A549 (cell line): ENCODE results near the gene GOLGA2. TPM values are rescaled to one million over a fixed set of nuclear protein-coding genes. Genes with fewer than 3 reads are reported as not detected.

Experiments
- ATAC-seq, 2 experiments: fragments of 200-7000 bp in 1 of 2; fragments of >200 bp in 1 of 2; cut with Nextera tagmentation in 1 of 2; cut with Tn5 transposase in 1 of 2; 3 replicates each; pipeline versions ENCODE4 v1.8.0 to v1.9.1; 2018 to 2020; ENCODE audit warnings: mild to moderate bottlenecking in 1 of 2, moderate library complexity in 1 of 2
- CTCF ChIA-PET: fragments of 300-600 bp; sonication (Branson Sonifier 250); formaldehyde crosslinking; extraction: SDS; loops from one replicate; lab custom pipeline; 2021; ENCODE audit warnings: antibody characterized with exemption, inconsistent platforms; lab: Yijun Ruan, JAX
- POLR2A ChIA-PET: fragments of 350-600 bp; formaldehyde crosslinking; extraction: SDS; loops from one replicate; lab custom pipeline; 2021; ENCODE audit warnings: antibody characterized with exemption, inconsistent platforms; lab: Yijun Ruan, JAX
- DNase-seq, 2 experiments: peaks; one replicate each; pipeline versions ENCODE4 v3.0.0 to v3.0.0-alpha.2; 2011 to 2016; ENCODE audit warnings: low read depth in 1 of 2, low spot score in 1 of 2
- FAIRE-seq: peaks from 2 replicates; lab custom pipeline; 2011; peaks lifted over from hg19 to GRCh38; lab: Jason Lieb, UNC
- H3K27ac ChIP-seq, 2 experiments: fragments of >200 bp; sonication (Bioruptor Twin); formaldehyde crosslinking; 3 replicates each; pipeline ENCODE4 v1.5.1; 2016 to 2017
- H3K4me1 ChIP-seq: fragments of >200 bp; sonication (Bioruptor Twin); formaldehyde crosslinking; 3 replicates; pipeline ENCODE4 v1.6.1; 2016
- H3K4me2 ChIP-seq: fragments of >200 bp; sonication (Bioruptor Twin); formaldehyde crosslinking; 3 replicates; pipeline ENCODE4 v1.6.1; 2016
- H3K4me3 ChIP-seq: fragments of >200 bp; sonication (Bioruptor Twin); formaldehyde crosslinking; 3 replicates; pipeline ENCODE4 v1.5.1; 2016
- H3K9me3 ChIP-seq: fragments of >200 bp; sonication (Bioruptor Twin); formaldehyde crosslinking; 3 replicates; pipeline ENCODE4 v1.6.1; 2016
- CHD2 ChIP-seq: fragments of 150-350 bp; IDR thresholded peaks from 2 replicates; pipeline ENCODE4 v1.6.1; 2014; ENCODE audit warnings: low read length; ENCODE audit not compliant: partially characterized antibody
- EHMT2 ChIP-seq: fragments of 200-600 bp; sonication (generic); IDR thresholded peaks from 2 replicates; pipeline ENCODE4 v1.6.1; 2016; ENCODE audit warnings: antibody characterized with exemption, low read depth, mild to moderate bottlenecking, moderate library complexity
- HDAC2 ChIP-seq: fragments of 200-600 bp; sonication (generic); IDR thresholded peaks from 2 replicates; pipeline ENCODE4 v1.6.1; 2016
- JUN ChIP-seq, 2 experiments: fragments of >200 bp; sonication (Bioruptor Twin); formaldehyde crosslinking; IDR thresholded peaks; 2 replicates in 1 of 2; 3 replicates in 1 of 2; pipeline ENCODE4 v1.6.1; 2016 to 2017
- KDM1A ChIP-seq: fragments of 200-600 bp; sonication (generic); IDR thresholded peaks from 2 replicates; pipeline ENCODE4 v1.6.1; 2016; ENCODE audit warnings: low read depth, mild to moderate bottlenecking
- POLR2A ChIP-seq: IDR thresholded peaks from 2 replicates; pipeline ENCODE4 v1.6.1; 2012; ENCODE audit warnings: mild to moderate bottlenecking, low read length
- RNF2 ChIP-seq: fragments of 200-600 bp; sonication (generic); IDR thresholded peaks from 2 replicates; pipeline ENCODE4 v1.6.1; 2016; ENCODE audit warnings: low read depth, mild to moderate bottlenecking, antibody characterized with exemption, moderate library complexity, borderline replicate concordance
- ZNF302 ChIP-seq: fragments of 250-450 bp; sonication (Bioruptor Pico); IDR thresholded peaks from 2 replicates; pipeline ENCODE4 v1.9.0; 2021; ENCODE audit warnings: inconsistent platforms, mild to moderate bottlenecking, moderate library complexity
- ZSCAN20 ChIP-seq: fragments of 250-450 bp; sonication (Bioruptor Pico); IDR thresholded peaks from 2 replicates; pipeline ENCODE4 v1.8.0; 2022; ENCODE audit warnings: mild to moderate bottlenecking, moderate library complexity
- WGBS: methylation state at CpG from one replicate; pipeline ENCODE4 v1.1.6; 2017; ENCODE audit errors: missing lambda C conversion rate; 5-methylcytosine and 5-hydroxymethylcytosine counted together
- polyA plus RNA-seq, 4 experiments: library from polyadenylated mRNA; depleted of rRNA in 3 of 4; stranded (reverse); fragments of >200 nt; fragmentation: RNase III in 1 of 4; extraction: RNeasy Plus Mini Kit Qiagen cat#74134 plus additional on column Dnase treatment in 1 of 4; gene quantifications; 2 replicates in 3 of 4; 3 replicates in 1 of 4; pipeline ENCODE4 v1.2.3, GENCODE V29; 2011 to 2017
- small RNA-seq, 6 experiments: library from RNA; depleted of rRNA; stranded (forward); fragments of <200 nt; gene quantifications; one replicate each; pipeline ENCODE3, GENCODE V24; 2012
- TF ChIP-seq, protein P1 (sequence below): fragments of 150-350 bp; IDR thresholded peaks from 2 replicates; pipeline ENCODE4 v1.6.1; 2014; ENCODE audit warnings: low read depth, mild to moderate bottlenecking, low read length
- TF ChIP-seq, protein P2 (sequence below): IDR thresholded peaks from 2 replicates; pipeline ENCODE4 v1.6.1; 2012

The GOLGA2 gene
- polyA plus RNA-seq, 2 of the 4 experiments (the other 2 are of a cell fraction): 55.3 to 60.1 TPM

DNA sequence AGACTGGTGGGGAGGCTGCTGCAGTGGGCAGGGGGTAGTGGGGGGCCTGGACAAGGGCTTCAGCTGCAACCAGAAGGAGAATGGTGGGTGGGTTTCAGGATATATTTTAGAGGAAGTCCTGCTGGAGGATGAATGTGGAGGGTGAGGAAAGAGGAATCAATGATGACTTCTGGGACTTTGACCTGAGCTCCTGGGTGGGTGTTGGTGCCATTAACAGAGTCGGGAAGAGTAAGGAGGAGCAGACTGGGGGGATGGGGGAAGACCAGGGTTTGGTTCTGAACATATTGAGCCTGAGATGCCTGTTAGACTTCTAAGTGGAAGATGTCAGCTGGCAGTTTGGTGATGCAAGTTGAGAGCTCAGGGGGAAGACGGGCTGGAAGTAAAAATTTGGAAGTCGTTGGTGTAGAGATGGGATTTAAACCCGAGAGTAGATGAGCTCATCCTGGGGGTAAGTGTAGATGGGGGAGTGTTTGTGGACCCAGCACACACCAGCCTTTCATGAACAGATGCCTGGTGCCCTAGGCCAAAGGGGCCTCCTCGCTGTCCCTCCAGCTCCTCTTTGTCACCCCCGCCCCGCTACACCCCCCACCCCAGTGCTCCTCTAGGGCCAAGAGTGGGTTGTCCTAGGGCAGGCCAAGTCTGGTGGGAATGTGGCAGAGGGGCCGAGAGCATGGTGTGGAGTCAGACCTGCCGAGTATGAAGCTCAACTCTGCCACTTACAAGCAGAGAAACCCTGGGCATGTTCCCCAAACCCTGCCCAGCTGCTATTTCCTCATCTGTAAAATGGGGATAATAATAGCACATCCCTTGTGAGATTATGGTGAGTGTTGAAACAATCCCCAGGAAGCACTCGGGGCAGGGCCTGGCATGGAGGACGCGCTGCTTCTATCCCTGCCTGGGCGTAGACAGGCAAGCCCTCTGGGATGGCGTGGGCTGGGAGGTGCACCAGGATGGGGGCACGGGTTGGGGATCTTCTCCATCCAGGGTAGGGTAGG, 68.6 kb downstream of the GOLGA2 start:
- TF ChIP-seq, protein P1, sequence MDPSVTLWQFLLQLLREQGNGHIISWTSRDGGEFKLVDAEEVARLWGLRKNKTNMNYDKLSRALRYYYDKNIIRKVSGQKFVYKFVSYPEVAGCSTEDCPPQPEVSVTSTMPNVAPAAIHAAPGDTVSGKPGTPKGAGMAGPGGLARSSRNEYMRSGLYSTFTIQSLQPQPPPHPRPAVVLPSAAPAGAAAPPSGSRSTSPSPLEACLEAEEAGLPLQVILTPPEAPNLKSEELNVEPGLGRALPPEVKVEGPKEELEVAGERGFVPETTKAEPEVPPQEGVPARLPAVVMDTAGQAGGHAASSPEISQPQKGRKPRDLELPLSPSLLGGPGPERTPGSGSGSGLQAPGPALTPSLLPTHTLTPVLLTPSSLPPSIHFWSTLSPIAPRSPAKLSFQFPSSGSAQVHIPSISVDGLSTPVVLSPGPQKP: no peak
- TF ChIP-seq POLR2A (no peak), HDAC2 (no peak), JUN (IDR thresholded peaks at IDR 0.05) (no peak), ZNF302 (no peak), CHD2 (no peak), RNF2 (no peak), EHMT2 (no peak), ZSCAN20 (CRISPR knock-in tag) (no peak)
- TF ChIP-seq, protein P2, sequence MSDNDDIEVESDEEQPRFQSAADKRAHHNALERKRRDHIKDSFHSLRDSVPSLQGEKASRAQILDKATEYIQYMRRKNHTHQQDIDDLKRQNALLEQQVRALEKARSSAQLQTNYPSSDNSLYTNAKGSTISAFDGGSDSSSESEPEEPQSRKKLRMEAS: no peak
- WGBS: 72% methylated on average over 13 of the region's 15 CpGs
- ATAC-seq: no peak
- peak overlapping the region; percentile 86 for H3K4me2 ChIP-seq
- no peak for DNase-seq
- H3K4me3 ChIP-seq: peak overlapping the region; percentile 7; the same call in 1 of the 3 replicates
- H3K4me1 ChIP-seq: peaks cover 85% of the 10 kb centered on the region
- H3K27ac ChIP-seq: peak overlapping the region; percentile 95 to 99
- no peaks in the 10 kb centered on the region for H3K9me3 ChIP-seq
- POLR2A ChIA-PET: no interaction called here
- CTCF ChIA-PET: interaction anchor here (0.6 to 2.3 kb wide), 11 partner anchors 8 to 231 kb away, joined by 3 to 8 read pairs (median 4); no protein-coding TSS in a partner anchor
- no peak for FAIRE-seq

DNA sequence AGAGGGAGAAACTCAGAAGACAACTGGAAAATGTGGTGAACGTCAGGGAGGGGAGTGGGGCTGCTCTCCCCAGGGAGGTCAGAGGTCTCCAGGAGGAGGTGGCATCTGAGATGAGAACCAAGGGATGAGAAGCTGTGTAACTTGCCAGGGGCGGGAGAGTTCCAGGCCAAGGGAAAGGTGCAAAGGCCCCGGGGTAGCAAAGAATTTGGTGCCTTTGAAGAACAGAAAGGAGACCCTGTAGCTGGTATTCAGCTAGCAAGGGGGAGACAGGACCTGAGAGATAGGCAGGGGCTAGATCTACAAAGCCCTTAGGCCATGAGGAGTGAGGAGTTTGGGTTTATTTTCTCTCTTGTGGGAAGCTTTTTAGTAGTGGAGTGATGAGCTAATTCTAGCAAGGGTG, 69.3 kb downstream of the GOLGA2 start:
- POLR2A ChIA-PET: no interaction called here
- TF ChIP-seq HDAC2 (no peak), KDM1A (no peak), EHMT2 (no peak)
- TF ChIP-seq, all 56 proteins: peak for 0
- no peak for FAIRE-seq

More for the DNA sequence above, 69.3 kb downstream of the GOLGA2 start:
- Histone ChIP-seq H3K4me3 (peak overlapping the region; percentile 7; the same call in 2 of the 3 replicates), H3K4me1 (peaks cover 85% of the 10 kb centered on the region), H3K9me3 (no peaks in the 10 kb centered on the region), H3K27ac (peak overlapping the region; percentile 95 to 99), H3K4me2 (peak overlapping the region; percentile 86)
- no peak for DNase-seq
- ATAC-seq: no peak
- WGBS: 45% methylated on average over 3 of the region's 3 CpGs
- CTCF ChIA-PET: interaction anchor here (0.6 to 2.3 kb wide), 9 partner anchors 10 to 232 kb away, joined by 3 to 8 read pairs (median 5); no protein-coding TSS in a partner anchor

Small RNAs within 50 kb of the gene (small RNA-seq; reads per million reads assigned to genes)
- 0 to 21.9 (median 4.3) reads per million in 6 experiments for gene MIR199B
- 0 reads per million in 6 experiments for gene MIR3154

Other genes with a start within 250 kb of the GOLGA2 start
- gene NAIF1, start 208.7 kb downstream of the GOLGA2 start, polyA plus RNA-seq (2011; rRNA removed): 6.0 and 7.8 TPM in 2 replicates
- 6.8 to 7.6 TPM (median 7.5 TPM) in 3 replicates for gene NAIF1, start 208.7 kb downstream of the GOLGA2 start, polyA plus RNA-seq (2017; fragmentation: RNase III; extraction: RNeasy Plus Mini Kit Qiagen cat#74134 plus additional on column Dnase treatment)
- gene SLC25A25, start 207.8 kb downstream of the GOLGA2 start, polyA plus RNA-seq (2011; rRNA removed): 7.0 TPM in 2 replicates
- gene SLC25A25, start 207.8 kb downstream of the GOLGA2 start, polyA plus RNA-seq (2017; fragmentation: RNase III; extraction: RNeasy Plus Mini Kit Qiagen cat#74134 plus additional on column Dnase treatment): 6.5 to 7.0 TPM (median 7.0 TPM) in 3 replicates
- gene PTGES2, start 148.3 kb downstream of the GOLGA2 start, polyA plus RNA-seq (2011; rRNA removed): 79.8 and 94.5 TPM in 2 replicates
- 92.6 to 97.2 TPM (median 94.1 TPM) in 3 replicates for gene PTGES2, start 148.3 kb downstream of the GOLGA2 start, polyA plus RNA-seq (2017; fragmentation: RNase III; extraction: RNeasy Plus Mini Kit Qiagen cat#74134 plus additional on column Dnase treatment)
- 11.9 and 18.1 TPM in 2 replicates for gene LCN2, start 126.6 kb downstream of the GOLGA2 start, polyA plus RNA-seq (2011; rRNA removed)
- 2.3 to 3.0 TPM (median 2.6 TPM) in 3 replicates for gene LCN2, start 126.6 kb downstream of the GOLGA2 start, polyA plus RNA-seq (2017; fragmentation: RNase III; extraction: RNeasy Plus Mini Kit Qiagen cat#74134 plus additional on column Dnase treatment)
- 23.0 and 23.8 TPM in 2 replicates for gene BBLN, start 115.7 kb downstream of the GOLGA2 start, polyA plus RNA-seq (2011; rRNA removed)
- gene BBLN, start 115.7 kb downstream of the GOLGA2 start, polyA plus RNA-seq (2017; fragmentation: RNase III; extraction: RNeasy Plus Mini Kit Qiagen cat#74134 plus additional on column Dnase treatment): 23.3 to 28.1 TPM (median 26.0 TPM) in 3 replicates
- gene CIZ1, start 84.4 kb downstream of the GOLGA2 start, polyA plus RNA-seq (2011; rRNA removed): 39.2 and 50.3 TPM in 2 replicates
- 83.0 to 93.6 TPM (median 92.5 TPM) in 3 replicates for gene CIZ1, start 84.4 kb downstream of the GOLGA2 start, polyA plus RNA-seq (2017; fragmentation: RNase III; extraction: RNeasy Plus Mini Kit Qiagen cat#74134 plus additional on column Dnase treatment)
- 60.2 and 70.7 TPM in 2 replicates for gene DNM1, start 72.6 kb downstream of the GOLGA2 start, polyA plus RNA-seq (2011; rRNA removed)
- gene DNM1, start 72.6 kb downstream of the GOLGA2 start, polyA plus RNA-seq (2017; fragmentation: RNase III; extraction: RNeasy Plus Mini Kit Qiagen cat#74134 plus additional on column Dnase treatment): 99.8 to 139 TPM (median 136 TPM) in 3 replicates
- gene SWI5, start 269 bp upstream of the GOLGA2 start, polyA plus RNA-seq (2011; rRNA removed): 66.8 and 67.6 TPM in 2 replicates
- 45.3 to 49.3 TPM (median 45.6 TPM) in 3 replicates for gene SWI5, start 269 bp upstream of the GOLGA2 start, polyA plus RNA-seq (2017; fragmentation: RNase III; extraction: RNeasy Plus Mini Kit Qiagen cat#74134 plus additional on column Dnase treatment)
- gene TRUB2, start 46.4 kb upstream of the GOLGA2 start, polyA plus RNA-seq (2011; rRNA removed): 29.0 and 43.4 TPM in 2 replicates
- gene TRUB2, start 46.4 kb upstream of the GOLGA2 start, polyA plus RNA-seq (2017; fragmentation: RNase III; extraction: RNeasy Plus Mini Kit Qiagen cat#74134 plus additional on column Dnase treatment): 35.3 to 39.0 TPM (median 38.7 TPM) in 3 replicates
- gene COQ4, start 46.8 kb upstream of the GOLGA2 start, polyA plus RNA-seq (2011; rRNA removed): 32.5 and 38.0 TPM in 2 replicates
- gene COQ4, start 46.8 kb upstream of the GOLGA2 start, polyA plus RNA-seq (2017; fragmentation: RNase III; extraction: RNeasy Plus Mini Kit Qiagen cat#74134 plus additional on column Dnase treatment): 41.3 to 42.8 TPM (median 42.4 TPM) in 3 replicates
- 14.5 and 14.9 TPM in 2 replicates for gene SLC27A4, start 64.5 kb upstream of the GOLGA2 start, polyA plus RNA-seq (2011; rRNA removed)
- 26.1 to 27.0 TPM (median 26.4 TPM) in 3 replicates for gene SLC27A4, start 64.5 kb upstream of the GOLGA2 start, polyA plus RNA-seq (2017; fragmentation: RNase III; extraction: RNeasy Plus Mini Kit Qiagen cat#74134 plus additional on column Dnase treatment)
- gene URM1, start 95.4 kb upstream of the GOLGA2 start, polyA plus RNA-seq (2011; rRNA removed): 43.6 and 61.6 TPM in 2 replicates
- gene URM1, start 95.4 kb upstream of the GOLGA2 start, polyA plus RNA-seq (2017; fragmentation: RNase III; extraction: RNeasy Plus Mini Kit Qiagen cat#74134 plus additional on column Dnase treatment): 49.5 to 50.6 TPM (median 49.7 TPM) in 3 replicates
- gene CERCAM, start 144.8 kb upstream of the GOLGA2 start, polyA plus RNA-seq (2011; rRNA removed): 16.5 and 16.6 TPM in 2 replicates
- gene CERCAM, start 144.8 kb upstream of the GOLGA2 start, polyA plus RNA-seq (2017; fragmentation: RNase III; extraction: RNeasy Plus Mini Kit Qiagen cat#74134 plus additional on column Dnase treatment): 26.1 to 33.3 TPM (median 28.5 TPM) in 3 replicates
- 22.9 and 24.7 TPM in 2 replicates for gene ODF2, start 180.0 kb upstream of the GOLGA2 start, polyA plus RNA-seq (2011; rRNA removed)
- gene ODF2, start 180.0 kb upstream of the GOLGA2 start, polyA plus RNA-seq (2017; fragmentation: RNase III; extraction: RNeasy Plus Mini Kit Qiagen cat#74134 plus additional on column Dnase treatment): 29.6 to 32.0 TPM (median 30.5 TPM) in 3 replicates
- gene GLE1, start 228.7 kb upstream of the GOLGA2 start, polyA plus RNA-seq (2011; rRNA removed): 41.2 and 49.2 TPM in 2 replicates
- 30.2 to 31.5 TPM (median 30.3 TPM) in 3 replicates for gene GLE1, start 228.7 kb upstream of the GOLGA2 start, polyA plus RNA-seq (2017; fragmentation: RNase III; extraction: RNeasy Plus Mini Kit Qiagen cat#74134 plus additional on column Dnase treatment)